HEK293T (cell line): ENCODE data around the gene SALL3.
A peak's percentile ranks its signal among the peaks of the same experiment; 100 is the strongest.

Experiments
- CTCF ChIA-PET: fragments of 350-600 bp; formaldehyde crosslinking; extraction: SDS; loops from one replicate; lab custom pipeline; 2021; ENCODE audit warnings: antibody characterized with exemption, inconsistent platforms; lab: Yijun Ruan, JAX
- POLR2A ChIA-PET: fragments of 350-600 bp; formaldehyde crosslinking; extraction: SDS; loops from one replicate; lab custom pipeline; 2020; ENCODE audit warnings: antibody characterized with exemption, inconsistent platforms; lab: Yijun Ruan, JAX
- DNase-seq: peaks from one replicate; pipeline ENCODE4 v3.0.0; 2012; ENCODE audit warnings: mixed read lengths; ENCODE audit errors: extremely low spot score
- ARNT ChIP-seq: fragments of 450-650 bp; IDR thresholded peaks from 2 replicates; pipeline ENCODE4 v1.6.1; 2017; ENCODE audit warnings: mild to moderate bottlenecking
- BHLHE40 ChIP-seq: fragments of 450-650 bp; IDR thresholded peaks from 2 replicates; pipeline ENCODE4 v1.6.1; 2016; ENCODE audit warnings: mild to moderate bottlenecking, moderate library complexity, borderline replicate concordance
- CTBP1 ChIP-seq: fragments of 450-650 bp; IDR thresholded peaks from 2 replicates; pipeline ENCODE4 v1.6.1; 2016; ENCODE audit warnings: borderline replicate concordance
- ELF4 ChIP-seq: fragments of 450-650 bp; IDR thresholded peaks from 2 replicates; pipeline ENCODE4 v1.6.1; 2017; ENCODE audit warnings: antibody characterized with exemption
- FOXA1 ChIP-seq: fragments of 450-650 bp; IDR thresholded peaks from 2 replicates; pipeline ENCODE4 v1.6.1; 2016; ENCODE audit warnings: mild to moderate bottlenecking
- FOXK2 ChIP-seq: fragments of 450-650 bp; IDR thresholded peaks from 2 replicates; pipeline ENCODE4 v1.6.1; 2016; ENCODE audit warnings: mild to moderate bottlenecking
- FOXM1 ChIP-seq: fragments of 450-650 bp; IDR thresholded peaks from 2 replicates; pipeline ENCODE4 v1.6.1; 2017; ENCODE audit warnings: mild to moderate bottlenecking, borderline replicate concordance
- HDGF ChIP-seq: fragments of 450-650 bp; IDR thresholded peaks from 2 replicates; pipeline ENCODE4 v1.6.1; 2017; ENCODE audit warnings: antibody characterized with exemption, borderline replicate concordance
- L3MBTL2 ChIP-seq: fragments of 450-650 bp; conservative IDR thresholded peaks from 2 replicates; pipeline ENCODE4 v1.6.1; 2016; ENCODE audit warnings: mild to moderate bottlenecking
- LEF1 ChIP-seq: fragments of 450-650 bp; IDR thresholded peaks from 2 replicates; pipeline ENCODE4 v1.6.1; 2017; ENCODE audit warnings: mild to moderate bottlenecking, borderline replicate concordance
- NFRKB ChIP-seq: fragments of 450-650 bp; IDR thresholded peaks from 2 replicates; pipeline ENCODE4 v1.6.1; 2016; ENCODE audit warnings: mild to moderate bottlenecking, moderate library complexity
- SP1 ChIP-seq: fragments of 450-650 bp; IDR thresholded peaks from 2 replicates; pipeline ENCODE4 v1.6.1; 2017
- SUZ12 ChIP-seq: fragments of 450-650 bp; IDR thresholded peaks from 2 replicates; pipeline ENCODE4 v1.6.1; 2016; ENCODE audit warnings: mild to moderate bottlenecking
- TARDBP ChIP-seq: fragments of 450-650 bp; IDR thresholded peaks from 2 replicates; pipeline ENCODE4 v1.6.1; 2016
- ZNF384 ChIP-seq: fragments of 450-650 bp; IDR thresholded peaks from 2 replicates; pipeline ENCODE4 v1.6.1; 2016
- TF ChIP-seq, protein P1 (sequence below): fragments of 450-650 bp; IDR thresholded peaks from 2 replicates; pipeline ENCODE4 v1.6.1; 2016

SALL3 gene

DNA sequence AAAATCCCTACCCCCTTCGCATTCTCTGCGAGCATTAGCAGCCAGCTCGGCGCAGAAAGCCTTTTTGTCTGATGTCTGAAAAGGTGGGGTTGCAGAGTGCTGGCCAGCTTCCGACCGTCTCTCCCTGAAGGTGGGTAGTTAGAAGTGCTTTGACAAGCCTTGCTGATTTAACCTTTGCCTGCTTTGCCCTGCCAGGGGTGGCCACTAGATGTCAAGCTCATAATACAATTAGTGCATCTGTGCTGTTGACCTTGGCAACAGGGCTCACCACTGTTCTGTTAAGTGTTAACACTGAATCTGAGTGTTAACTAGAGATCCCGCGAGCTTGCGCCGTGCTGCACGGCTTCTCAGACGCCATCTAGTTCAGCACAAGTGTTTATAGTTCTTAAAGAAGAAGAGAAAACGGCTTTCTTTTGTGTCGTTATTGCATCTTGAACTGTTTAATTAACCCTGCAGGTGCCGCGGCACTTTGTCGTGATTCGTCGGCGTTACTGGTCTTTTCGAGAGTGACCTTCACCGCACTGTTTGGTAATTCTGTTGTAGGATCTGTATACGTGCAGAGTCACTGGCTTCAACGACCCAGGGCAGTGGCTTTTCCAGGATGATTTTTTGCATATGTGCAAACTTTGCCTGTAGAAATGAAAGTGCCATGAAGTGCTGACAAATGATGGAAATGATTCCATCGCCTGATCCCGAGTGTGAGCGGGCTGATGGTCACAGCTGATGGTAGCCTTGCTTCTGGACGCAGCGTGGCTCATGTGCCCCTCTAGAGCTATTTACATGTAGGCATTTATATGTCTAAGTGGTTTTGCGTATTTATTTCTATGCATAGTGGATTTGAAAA is 5.5 kb downstream of the SALL3 start:
- TF ChIP-seq LEF1, result no peak
- no peak for TF ChIP-seq SUZ12
- TF ChIP-seq, protein P1, sequence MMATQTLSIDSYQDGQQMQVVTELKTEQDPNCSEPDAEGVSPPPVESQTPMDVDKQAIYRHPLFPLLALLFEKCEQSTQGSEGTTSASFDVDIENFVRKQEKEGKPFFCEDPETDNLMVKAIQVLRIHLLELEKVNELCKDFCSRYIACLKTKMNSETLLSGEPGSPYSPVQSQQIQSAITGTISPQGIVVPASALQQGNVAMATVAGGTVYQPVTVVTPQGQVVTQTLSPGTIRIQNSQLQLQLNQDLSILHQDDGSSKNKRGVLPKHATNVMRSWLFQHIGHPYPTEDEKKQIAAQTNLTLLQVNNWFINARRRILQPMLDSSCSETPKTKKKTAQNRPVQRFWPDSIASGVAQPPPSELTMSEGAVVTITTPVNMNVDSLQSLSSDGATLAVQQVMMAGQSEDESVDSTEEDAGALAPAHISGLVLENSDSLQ, result no peak
- no peak for TF ChIP-seq FOXK2
- no peak for TF ChIP-seq ARNT
- TF ChIP-seq HDGF, result no peak
- no peak for TF ChIP-seq SP1
- peak; percentile 9 for DNase-seq
- ChIA-PET CTCF (no interaction called here), POLR2A (no interaction called here)

GRCh38 chr18:78986018-78986481 is 6.4 kb downstream of the SALL3 start:
- POLR2A ChIA-PET, result no interaction called here
- DNase-seq, result peak; percentile 46
- CTCF ChIA-PET, result interaction anchor here (0.6 kb wide), 1 partner anchor 17 kb away, joined by 4 read pairs; no protein-coding TSS in a partner anchor
- TF ChIP-seq SUZ12, result no peak
- peak; percentile 75 for TF ChIP-seq L3MBTL2
- TF ChIP-seq FOXK2, result no peak
- TF ChIP-seq FOXM1, result no peak
- TF ChIP-seq HDGF, result no peak
- TF ChIP-seq ZNF384, result no peak
- TF ChIP-seq BHLHE40, result no peak

DNA sequence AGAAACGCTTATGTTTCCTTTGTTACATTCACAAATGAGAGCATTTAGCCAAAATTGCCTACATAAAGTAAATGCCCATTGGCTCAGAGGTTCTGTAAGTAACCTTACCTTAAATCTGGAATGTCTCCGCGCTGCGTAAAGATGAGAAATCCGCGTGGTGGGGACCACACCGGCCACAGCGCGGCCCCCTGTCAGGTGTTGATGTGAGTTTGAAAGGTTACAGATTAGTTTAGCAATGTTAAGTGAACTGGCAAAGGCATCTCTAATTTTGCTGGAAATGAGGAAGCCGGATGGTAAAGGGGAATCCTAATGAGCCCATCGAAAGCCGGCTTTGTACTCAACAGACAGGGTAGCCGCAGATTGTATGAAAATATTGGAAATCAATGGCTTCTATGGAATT is 11.8 kb downstream of the SALL3 start:
- DNase-seq, result no peak
- ChIA-PET POLR2A (no interaction called here), CTCF (no interaction called here)
- no peak for TF ChIP-seq NFRKB
- no peak for TF ChIP-seq HDGF

GRCh38 chr18:78992041-78993011 is 12.7 kb downstream of the SALL3 start:
- DNase-seq, result no peak
- ChIA-PET CTCF (no interaction called here), POLR2A (no interaction called here)
- TF ChIP-seq FOXA1 (no peak), LEF1 (no peak), NFRKB (no peak), ELF4 (no peak), FOXM1 (no peak), HDGF (no peak), ARNT (no peak), CTBP1 (no peak), SUZ12 (no peak), TARDBP (no peak), SP1 (no peak), BHLHE40 (no peak), FOXK2 (no peak), ZNF384 (no peak), L3MBTL2 (no peak)
- TF ChIP-seq, protein P1, result no peak

DNA sequence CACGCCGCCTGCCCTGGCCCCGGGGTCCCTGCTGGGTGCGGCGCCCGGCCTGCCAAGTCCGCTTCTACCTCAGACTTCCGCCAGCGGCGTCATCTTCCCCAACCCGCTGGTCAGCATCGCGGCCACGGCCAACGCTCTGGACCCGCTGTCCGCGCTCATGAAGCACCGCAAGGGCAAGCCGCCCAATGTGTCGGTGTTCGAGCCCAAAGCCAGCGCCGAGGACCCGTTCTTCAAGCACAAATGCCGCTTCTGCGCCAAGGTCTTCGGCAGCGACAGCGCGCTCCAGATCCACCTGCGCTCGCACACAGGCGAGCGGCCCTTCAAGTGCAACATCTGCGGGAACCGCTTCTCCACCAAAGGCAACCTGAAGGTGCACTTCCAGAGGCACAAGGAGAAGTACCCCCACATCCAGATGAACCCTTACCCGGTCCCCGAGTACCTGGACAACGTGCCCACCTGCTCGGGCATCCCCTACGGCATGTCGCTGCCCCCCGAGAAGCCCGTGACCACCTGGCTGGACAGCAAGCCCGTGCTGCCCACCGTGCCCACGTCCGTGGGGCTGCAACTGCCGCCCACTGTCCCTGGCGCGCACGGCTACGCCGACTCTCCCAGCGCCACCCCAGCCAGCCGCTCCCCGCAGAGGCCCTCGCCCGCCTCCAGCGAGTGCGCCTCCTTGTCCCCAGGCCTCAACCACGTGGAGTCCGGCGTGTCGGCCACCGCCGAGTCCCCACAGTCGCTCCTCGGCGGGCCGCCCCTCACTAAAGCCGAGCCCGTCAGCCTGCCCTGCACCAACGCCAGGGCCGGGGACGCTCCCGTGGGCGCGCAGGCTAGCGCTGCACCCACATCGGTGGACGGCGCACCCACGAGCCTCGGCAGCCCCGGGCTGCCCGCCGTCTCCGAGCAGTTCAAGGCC is 13.7 kb downstream of the SALL3 start:
- POLR2A ChIA-PET, result no interaction called here
- CTCF ChIA-PET, result no interaction called here
- no peak for TF ChIP-seq TARDBP
- TF ChIP-seq L3MBTL2, result no peak
- TF ChIP-seq, protein P1, result no peak
- no peak for TF ChIP-seq ZNF384
- TF ChIP-seq FOXA1, result no peak
- no peak for TF ChIP-seq SP1
- TF ChIP-seq CTBP1, result no peak

More for the DNA sequence above, 13.7 kb downstream of the SALL3 start:
- no peak for DNase-seq
